HEK293 (cell line): ENCODE data around the gene ZNF319.

ENCODE experiments used
- BCL6B ChIP-seq: fragments of 450-650 bp; formaldehyde crosslinking; IDR thresholded peaks from 2 replicates; pipeline ENCODE4 v1.5.1; 2017; ENCODE audit warnings: missing biosample characterization, missing genetic modification characterization

ZNF319 gene

DNA sequence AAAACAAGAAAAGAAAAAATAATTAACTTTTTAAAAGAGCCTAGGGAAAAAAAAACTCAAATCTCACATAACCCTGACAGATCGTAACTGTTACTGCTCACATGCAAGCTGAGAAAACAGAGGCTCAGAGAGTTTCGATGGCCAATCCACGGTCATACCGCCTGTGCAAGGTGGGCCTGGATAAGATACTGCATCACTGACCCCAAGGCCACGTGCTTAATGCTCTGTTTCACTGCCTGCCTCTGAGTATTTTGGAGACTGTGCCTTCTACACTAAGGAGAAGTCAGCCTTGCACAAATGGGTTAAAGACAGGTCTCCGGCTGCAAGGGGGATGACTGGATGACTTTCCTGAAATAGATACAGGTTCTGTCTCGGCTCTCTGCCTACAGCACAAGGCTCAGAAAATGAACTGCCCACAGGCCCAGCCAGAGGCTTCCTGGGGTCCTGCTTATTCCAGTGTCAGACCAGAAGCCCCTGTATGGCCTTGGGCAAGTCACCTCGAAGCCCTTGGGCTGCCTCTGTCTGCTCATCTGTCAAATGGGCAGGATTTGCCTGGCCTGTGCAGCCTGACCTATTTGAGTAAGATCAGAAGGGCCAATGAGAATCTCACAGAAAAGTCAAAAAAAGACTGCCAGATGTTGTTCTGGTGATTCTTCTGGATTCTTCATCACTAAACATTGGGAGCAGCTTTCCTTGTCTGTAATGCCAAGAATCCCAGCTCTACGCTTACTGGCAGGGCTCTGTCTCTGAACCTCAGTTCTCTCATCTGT lies 55.3 kb downstream of the ZNF319 start (continued):
- TF ChIP-seq BCL6B (tag by site-specific recombination) = no peak
